Right hindlimb (tissue), 1 donor: Measurements from ENCODE around the gene KBTBD7.

ENCODE experiments used
- DNase-seq: peaks from one replicate; pipeline ENCODE4 v3.0.0-alpha.2; 2018

KBTBD7 gene, protein sequence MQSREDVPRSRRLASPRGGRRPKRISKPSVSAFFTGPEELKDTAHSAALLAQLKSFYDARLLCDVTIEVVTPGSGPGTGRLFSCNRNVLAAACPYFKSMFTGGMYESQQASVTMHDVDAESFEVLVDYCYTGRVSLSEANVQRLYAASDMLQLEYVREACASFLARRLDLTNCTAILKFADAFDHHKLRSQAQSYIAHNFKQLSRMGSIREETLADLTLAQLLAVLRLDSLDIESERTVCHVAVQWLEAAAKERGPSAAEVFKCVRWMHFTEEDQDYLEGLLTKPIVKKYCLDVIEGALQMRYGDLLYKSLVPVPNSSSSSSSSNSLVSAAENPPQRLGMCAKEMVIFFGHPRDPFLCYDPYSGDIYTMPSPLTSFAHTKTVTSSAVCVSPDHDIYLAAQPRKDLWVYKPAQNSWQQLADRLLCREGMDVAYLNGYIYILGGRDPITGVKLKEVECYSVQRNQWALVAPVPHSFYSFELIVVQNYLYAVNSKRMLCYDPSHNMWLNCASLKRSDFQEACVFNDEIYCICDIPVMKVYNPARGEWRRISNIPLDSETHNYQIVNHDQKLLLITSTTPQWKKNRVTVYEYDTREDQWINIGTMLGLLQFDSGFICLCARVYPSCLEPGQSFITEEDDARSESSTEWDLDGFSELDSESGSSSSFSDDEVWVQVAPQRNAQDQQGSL

DNA sequence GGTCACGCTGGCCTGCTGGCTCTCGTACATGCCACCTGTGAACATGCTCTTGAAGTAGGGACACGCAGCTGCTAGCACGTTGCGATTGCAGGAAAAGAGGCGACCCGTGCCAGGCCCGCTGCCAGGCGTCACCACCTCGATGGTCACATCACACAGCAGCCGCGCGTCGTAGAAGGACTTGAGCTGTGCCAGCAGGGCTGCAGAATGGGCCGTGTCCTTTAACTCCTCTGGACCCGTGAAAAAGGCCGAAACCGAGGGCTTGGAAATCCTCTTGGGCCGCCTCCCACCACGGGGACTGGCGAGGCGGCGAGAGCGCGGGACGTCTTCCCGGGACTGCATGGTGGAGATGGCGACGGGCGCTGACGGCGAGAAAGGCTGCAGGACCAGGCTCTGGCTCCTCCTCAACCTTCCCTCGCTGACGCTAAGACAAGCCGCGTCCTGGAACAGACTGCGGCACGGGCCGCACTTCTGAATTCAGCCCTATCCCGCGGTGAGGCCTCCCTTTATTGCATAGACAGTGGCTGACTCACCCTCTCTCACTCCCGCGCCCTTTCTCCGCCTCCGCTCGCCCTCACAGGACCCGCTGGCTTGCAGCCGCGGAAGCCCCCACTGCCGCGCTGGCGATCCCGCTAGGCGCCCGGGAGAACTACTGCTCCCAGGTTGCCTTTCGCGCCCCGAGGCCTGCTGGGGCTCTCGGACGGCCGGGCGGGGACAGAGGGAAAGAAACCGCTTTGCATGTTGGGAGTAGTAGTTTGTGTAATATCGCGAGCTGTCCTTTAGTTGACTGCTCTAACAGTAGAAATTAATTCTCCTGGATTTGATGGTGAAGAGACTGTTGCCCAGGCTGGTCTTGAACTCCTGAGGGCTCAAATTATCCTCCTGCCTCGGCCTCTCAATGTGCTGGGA lies at the start of gene KBTBD7:
Gene KBTBD7 (minus strand): TSS at position 651 of the 906 bp plus-strand sequence. CDS start 312 bp downstream, at position 339.
- peak; percentile 97 for DNase-seq

DNA sequence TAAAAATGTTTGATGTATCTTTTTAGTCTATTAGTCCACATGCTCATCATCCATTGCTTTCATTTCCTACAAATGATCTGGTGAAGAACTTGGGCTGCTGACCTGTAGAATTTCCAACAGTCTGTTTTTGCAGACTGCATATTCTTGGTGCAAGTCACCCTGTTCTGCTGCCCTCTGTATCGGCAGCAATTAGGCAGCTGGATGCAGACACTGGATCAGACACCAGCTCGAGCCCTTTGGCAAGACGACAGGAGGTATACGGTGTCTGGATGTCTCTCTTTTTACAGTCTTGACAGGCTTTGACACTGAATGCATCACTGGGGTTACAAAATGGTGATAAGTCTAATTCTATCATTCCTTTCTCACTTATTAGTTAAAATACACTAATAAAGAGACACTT lies 47.3 kb upstream of the KBTBD7 start:
- no peak for DNase-seq

DNA sequence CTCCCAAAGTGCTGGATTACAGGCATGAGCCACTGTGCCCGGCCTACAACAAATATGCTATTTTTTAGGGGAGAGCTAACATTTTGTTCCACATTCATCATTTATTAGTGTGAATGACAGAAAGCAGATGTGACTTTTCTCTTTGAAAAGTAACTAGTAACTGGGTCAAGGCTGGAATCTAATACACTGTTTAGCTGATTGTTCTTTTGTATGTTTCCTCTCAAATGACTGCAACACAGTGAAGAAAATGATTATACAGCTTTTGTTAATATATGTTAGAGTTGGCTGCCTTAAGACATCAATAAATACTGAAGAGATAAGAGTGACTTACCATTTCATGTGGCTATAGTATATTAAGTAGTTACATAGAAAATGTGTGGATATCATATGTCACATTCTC lies 42.0 kb upstream of the KBTBD7 start:
- DNase-seq, result no peak

DNA sequence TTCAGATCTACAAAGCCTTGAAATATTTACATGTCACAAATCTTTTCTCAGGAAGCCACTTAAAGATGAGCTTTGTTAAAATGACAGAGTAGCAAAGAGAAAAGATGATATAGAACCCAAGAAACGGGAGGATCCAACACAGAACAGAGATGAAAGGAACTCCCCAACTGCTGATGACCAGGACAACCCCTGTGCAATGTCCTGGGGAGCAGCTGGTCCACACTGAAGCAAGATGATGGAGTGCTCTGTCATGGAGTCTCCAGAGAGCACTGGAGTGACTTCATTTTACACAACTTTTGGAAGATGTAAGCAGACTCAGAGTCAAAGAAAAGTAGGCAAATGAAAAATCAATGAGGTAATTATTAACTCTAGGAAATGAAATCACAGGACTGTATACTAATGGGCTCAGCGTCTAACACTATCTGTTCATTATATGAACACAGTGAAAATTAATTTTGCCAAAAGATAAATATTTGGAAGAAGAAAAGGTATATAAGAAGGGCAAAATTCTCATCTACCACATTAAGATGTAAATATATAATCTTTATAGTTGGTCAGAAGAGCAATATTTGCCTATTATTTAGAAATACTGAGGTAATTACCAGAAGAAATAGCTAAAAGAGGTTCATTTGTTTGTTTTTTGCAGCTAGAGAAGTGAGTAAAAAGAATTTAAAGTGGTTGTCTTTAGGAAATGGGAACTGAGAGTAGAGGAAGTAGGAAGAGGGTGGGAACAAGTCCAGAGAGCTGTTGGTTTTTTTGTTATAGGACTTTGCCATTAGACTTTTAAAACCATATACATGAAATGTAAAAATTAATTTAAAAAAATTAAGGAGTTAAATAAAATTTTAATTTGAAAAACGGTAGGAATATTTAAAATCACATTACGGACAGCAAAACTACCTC lies 38.5 kb upstream of the KBTBD7 start:
- DNase-seq, result no peak

DNA sequence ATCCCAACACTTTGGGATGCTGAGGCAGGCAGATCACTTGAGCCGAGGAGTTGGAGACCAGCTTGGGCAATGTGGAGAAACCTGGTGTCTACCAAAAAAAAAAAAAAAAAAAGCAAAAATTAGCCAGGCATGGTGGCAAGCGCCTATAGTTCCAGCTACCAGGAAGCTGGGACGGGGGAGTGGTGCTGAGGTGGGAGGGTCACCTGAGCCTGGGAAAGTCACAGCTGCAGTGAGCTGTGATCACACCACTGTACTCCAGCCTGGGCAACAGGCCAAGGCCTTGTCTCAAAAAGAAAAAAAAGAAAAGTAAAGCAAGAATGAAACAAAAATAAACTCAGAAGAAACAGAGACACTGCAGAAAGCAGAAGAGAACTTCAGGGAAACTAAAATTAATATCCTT lies 37.4 kb upstream of the KBTBD7 start:
- DNase-seq, result no peak

DNA sequence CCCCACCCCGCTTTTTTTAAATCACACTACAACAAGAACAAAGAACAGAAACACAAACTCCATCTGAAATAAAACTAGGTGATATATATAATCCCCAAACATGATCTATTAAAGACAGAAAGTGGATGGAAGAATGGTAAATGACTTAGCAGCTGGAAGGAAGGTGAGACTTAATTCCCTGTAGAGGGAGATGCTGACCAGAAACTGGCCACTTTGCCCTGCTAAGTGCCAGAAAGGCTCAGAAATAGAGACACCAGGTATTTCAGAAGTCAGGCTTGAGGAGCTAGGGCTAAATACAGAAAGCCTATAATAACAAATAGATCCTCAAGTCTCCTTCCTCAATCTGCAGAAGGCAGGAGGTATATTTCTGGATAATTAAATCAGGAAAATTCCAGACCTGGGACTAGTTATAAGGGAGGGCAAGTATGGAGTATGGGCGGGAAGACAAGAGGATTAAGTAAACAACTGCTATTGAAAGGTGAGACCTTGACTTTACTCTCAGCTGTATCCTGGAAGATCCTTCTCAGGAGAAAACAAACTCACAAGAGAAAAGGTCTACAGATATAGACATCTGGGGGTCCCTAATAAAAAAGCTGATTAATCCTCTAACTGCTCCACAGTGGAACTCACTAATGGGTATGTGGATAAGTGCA lies 36.8 kb upstream of the KBTBD7 start:
- no peak for DNase-seq

DNA sequence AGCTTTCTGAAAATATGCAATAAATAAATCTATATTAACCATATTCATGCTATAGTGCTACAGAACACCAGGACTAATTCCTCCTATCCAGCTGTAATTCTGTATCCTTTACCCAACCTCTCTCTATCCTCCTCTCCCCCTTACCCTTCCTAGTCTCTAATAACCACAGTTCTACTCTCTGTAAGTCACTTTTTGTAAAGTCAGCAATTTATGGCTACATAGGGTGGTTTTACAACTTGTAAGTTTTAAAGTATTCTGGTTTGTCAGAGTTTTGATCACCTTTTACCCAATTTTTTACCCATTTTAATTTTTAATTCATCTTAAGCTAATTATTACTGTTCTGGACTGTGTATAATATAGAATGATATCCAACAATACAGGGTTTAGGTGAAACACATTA lies 35.0 kb upstream of the KBTBD7 start:
- no peak for DNase-seq

DNA sequence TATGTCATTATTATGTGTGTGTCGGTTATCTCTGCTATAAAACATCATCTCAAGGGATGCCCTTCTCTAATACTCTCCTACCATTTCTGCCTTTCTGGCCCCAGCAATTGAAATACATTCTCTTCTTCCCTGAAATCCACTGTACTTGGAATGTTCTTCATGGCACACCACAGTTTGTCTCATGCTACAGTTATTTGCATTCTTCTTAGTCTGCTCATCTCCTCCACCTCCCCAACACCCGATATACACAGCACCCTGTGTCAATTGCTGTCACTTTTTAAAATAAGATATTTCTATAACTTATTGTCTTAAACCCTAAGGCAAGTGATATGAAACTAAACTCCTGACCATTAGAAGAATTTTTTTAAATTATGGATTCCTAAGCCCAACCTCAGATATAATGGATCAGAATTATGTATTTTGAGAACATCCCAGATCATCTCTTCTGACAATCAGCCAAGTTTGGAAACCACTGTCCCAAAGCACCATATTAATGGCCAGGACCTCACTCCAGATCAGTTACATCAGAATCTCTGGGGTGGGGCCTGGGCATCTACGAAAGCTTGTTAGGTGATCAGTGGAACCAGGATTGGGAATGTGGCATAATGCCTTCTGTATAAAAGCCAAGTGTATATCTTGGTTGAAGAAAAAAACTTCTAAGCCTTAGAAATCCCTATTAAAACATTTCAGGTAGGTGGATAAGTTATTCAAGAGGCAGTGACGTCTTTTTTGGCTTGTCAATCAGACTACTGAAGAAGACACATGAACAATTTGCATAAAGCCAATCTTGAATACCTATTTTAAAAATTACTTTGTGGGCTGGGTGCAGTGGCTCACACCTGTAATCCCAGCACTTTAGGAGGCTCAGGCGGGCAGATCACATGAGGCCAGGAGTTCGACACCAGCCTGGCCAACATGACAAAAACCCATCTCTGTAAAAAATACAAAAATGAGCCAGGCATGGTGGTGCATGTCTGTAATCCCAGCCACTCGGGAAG lies 30.0 kb upstream of the KBTBD7 start:
- DNase-seq, result no peak

DNA sequence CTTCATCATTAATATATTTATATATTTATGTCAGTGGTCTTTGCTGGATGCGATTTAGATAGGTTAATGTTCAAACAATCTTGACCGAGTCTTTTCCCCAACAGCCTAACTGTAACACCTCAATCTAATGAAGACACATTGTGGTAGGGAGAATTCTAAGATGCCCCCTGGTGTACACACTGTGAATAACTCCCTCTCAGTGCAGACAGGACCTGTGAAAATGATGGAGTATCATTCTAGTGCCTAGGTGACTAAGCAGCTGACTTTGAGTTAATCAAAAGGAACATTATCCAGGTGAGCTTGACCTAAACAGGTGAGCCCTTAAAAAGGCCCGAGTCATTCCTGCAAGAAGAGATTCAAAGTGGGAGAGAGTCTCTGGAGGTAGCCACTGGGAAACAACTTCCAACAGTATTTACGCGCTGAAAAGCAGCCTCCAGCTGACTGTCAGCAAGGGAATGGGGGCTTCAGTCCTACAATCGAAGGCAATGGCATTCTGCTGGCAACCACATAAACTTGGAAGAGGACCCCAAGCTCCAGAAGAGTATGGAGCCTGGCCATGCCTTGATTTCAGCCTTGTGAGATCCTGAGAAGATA lies 28.0 kb upstream of the KBTBD7 start:
- DNase-seq, result peak; percentile 38

DNA sequence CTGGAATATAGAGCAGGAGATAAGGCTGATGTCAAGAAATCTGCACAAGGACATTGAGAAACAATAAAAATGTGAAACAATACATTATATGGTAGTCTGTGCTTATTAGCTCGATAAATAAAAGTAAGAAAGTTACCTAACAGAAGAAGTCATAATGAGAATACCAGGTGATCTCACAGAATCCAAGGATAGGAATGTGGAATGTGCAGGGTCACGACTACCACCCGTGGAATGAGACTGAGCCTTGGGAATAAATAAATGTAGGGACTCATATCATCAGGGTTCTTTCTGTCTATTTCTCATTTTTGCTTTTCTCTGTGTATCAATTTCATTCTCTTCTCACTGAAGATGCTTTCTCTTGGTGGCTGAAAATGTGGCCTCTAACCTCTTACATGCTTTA lies 26.0 kb upstream of the KBTBD7 start:
- no peak for DNase-seq

DNA sequence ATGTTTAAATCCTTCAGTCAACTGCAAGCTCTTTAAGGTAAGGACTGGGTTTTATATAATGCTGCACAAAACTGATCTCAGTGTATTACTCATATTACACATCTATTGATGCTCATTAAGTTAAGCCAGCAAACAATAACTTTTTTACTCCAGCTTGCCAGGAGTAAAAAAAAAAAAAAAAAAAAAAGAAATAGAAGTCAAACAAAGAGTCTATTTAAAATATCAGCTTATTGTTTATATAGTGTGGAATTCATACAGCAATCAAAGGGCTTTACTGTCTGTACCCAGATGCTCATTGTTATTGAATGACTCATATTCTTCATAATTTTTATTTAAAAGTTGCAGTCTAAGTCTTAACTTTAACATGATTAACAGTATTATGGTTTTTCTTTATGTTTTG lies 21.8 kb upstream of the KBTBD7 start:
- DNase-seq, result no peak

DNA sequence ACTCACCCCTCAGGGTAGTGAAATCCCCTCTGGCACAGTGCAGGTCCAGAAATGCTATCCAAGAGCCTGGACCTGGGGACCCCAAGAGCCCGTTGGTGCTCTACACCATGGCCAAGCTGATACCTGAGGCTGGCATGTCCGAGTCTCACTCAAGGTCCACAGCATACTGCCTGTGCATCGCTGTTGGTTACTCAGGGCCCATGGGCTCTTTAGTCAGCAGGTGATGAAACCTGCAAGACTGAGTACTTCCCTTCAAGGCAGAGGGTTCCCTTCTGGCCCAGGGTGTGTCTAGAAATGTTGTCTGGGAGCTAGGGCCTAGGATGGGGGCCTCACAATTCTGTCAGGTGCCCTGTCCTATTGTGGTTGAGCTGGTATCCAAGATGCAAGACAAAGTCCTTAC lies 19.6 kb upstream of the KBTBD7 start:
- DNase-seq, result no peak

DNA sequence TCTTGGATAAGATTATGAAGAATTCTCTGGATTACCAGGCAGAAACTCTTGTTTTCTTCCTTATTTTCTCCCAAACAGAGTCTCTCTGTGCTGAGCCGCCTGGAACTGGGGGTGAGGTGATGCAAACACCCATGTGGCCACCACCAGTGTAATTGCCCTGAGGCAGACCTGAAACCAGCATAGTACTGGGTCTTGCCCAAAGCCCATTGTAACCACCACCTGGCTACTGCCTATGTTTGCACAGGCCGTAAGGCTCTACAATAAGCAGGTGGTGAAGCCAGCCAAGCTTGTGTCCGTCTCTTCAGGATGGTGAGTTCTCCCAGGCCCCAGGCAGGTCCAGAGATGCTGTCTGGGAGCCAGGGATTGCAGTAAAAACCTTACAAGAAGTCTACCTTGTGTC lies 18.9 kb upstream of the KBTBD7 start:
- DNase-seq, result no peak

DNA sequence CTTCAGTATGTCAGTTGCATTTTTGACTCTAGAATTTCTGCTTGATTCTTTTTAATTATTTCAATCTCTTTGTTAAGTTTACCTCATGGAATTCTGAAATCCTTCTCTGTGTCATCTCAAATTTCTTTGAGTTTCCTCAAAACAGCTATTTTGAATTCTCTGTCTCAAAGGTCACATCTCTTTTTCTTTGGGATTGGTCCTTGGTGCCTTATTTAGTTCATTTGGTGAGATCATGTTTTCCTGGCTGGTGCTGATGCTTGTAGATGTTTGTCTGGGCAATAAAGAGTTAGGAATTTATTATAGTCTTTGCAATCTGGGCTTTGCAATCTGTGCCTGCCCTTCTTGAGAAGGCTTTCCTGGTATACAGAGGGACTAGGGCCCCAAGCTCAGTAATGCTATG lies 18.5 kb upstream of the KBTBD7 start:
- DNase-seq, result no peak

DNA sequence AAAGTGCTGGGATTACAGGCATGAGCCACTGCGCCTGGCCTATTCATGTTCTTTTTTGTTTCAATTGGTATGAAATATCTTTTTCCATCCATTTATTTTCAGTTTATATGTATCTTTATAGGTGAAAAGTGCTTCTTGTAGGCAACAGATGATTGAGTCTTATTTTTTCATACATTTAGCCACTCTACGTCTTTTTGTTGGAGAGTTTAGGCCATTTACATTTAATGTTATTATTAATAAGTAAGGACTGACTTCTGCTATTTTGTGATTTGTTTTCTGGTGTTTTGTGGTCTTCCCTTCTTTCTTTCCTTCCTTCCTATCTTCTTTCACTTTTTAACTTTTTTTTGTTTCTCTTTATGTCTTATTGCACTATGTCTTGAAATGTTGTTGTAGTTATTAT lies 16.7 kb upstream of the KBTBD7 start:
- DNase-seq, result no peak

DNA sequence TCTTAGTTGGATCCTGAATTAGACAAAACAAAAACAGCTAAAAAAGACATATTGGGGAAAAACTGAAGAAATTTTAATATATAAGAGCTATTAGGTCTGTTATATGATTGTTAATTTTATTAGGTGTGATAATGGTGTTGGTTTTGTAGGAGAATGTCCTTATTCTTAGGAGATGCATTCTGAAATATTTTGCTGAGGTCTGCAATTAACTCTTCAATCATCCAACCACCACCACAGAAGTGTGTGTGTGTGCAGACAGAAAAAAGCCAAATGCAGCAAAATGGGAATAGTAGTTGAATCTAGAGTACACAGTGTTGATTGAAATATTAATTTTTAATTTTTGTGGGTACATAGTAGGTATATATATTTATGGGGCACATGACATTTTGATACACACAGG lies 12.1 kb upstream of the KBTBD7 start:
- DNase-seq, result no peak

DNA sequence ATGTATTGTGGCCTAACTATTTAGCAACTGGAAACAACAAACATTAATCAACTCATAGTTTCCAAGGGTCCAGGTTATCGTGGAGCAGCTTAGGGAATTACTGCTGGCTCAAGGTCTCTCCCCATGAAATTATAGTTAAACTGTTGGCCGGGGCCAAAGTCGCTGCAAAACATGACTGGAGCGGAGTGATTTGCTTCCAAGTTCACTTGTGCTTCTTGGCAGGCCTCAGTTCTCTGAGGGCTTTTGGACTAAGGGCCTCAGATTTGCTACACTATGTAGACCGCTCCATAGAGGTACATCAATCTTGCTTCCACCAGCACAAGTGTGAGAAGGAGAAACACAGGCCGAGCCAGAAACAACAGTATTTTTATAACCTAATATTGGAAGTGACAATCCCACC lies 9.4 kb upstream of the KBTBD7 start:
- DNase-seq, result peak; percentile 46

DNA sequence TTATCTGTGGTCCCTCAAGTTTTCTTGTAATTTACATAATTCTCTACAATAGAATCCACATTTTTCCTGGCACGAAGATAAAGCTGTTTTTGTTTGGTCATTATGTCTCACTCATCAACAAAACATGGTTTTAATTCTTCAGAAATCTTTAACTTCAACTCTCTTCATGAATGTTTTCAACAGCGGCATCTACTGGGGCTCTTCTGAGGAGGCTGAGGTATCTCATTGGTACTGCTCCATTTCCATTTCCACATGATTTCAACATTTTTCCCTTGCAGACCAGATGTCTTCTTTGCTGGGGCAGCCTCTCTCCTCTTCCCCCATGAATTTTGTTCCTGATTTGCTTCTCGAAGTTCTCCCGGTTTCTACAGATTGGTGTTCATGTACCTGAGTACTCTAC lies 5.8 kb upstream of the KBTBD7 start:
- no peak for DNase-seq

DNA sequence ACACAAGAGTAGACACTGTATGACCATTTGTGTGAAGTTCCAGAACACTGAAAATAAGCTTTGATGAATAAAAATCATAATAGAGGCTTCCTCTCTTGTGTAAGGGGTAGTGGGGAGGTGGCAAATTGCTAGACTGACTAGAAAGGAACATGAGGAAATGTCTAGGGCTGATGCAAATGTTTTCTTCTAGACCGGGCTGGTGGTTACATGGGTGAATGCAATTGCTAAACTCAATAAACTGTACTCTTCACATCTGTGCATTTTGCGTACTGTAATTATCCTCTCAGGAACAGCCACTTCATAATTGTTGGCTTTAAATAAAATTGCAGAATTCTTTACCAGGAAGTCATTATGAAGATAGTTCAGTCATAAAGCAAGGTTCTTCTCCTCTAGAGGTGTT lies 5.2 kb upstream of the KBTBD7 start:
- DNase-seq, result no peak

DNA sequence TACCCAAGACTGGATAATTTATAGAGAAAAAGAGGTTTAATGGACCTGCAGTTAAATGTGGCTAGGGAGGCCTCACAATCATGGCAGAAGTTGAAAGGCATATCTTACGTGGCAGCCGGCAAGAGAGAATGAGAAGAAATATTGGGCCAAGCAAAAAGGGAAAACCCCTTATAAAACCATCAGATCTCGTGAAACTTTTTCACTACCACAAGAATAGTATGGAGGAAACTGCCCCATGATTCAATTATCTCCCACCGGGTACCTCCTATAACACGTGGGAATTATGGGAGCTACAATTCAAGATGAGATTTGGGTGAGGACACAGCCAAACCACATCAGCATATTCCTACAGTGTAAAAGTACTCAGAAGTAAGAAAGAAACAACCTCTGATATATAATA lies 4.7 kb upstream of the KBTBD7 start:
- DNase-seq, result no peak
